Heart left ventricle (tissue), 13 donors: ENCODE data around the gene SPRR2G.

Experiments
- POLR2A ChIP-seq, 2 donors: fragments of 450-650 bp; IDR thresholded peaks; one replicate each; pipeline ENCODE4 v1.6.1; 2017; ENCODE audit warnings: antibody characterized with exemption in 2 of 2, mild to moderate bottlenecking in 2 of 2, moderate library complexity in 2 of 2
- TF ChIP-seq, protein P1 (sequence below), 12 donors: fragments of 200-600 bp; sonication (generic) in 4 of 12; IDR thresholded peaks; one replicate each; pipeline versions ENCODE4 v1.5.0 to v1.8.0; 2018 to 2022; ENCODE audit warnings: antibody characterized with exemption in 12 of 12, mild to moderate bottlenecking in 5 of 12
- donor health status: ischemic (EF 13 %, LVEDD 7.1; RV severe dilation, severe dysfunction).
- donor health status: DM: no; HTN: yes; CAD: no.
- donor health status: DM: no; HTN: no; CAD: no.
- donor health status: ischemic (EF 25% LVEDD 6.9; RV normal size, moderate dysfunction).
- donor health status: ischemic (EF 25% LVEDD 5.7; RV mildly dilated, moderate dysfunction).
- donor health status: ischemic (EF 35%, LVEDD 5.7; RV mildly dilated, moderate dysfunction).
- donor health status: nonischemic (EF 11% LVEDD 7.7; RV severe dilation, severe dysfunction).
- donor health status: DM: yes; HTN: yes; CAD: no.
- donor health status: PGD.
- donor health status: ischemic (EF 29% LVEDD 5.4; RV normal size, mild dysfunction).
- donor health status: nonischemic (EF 23%, LVEDD 6.1; RV moderate dilation, normal function).

DNA sequence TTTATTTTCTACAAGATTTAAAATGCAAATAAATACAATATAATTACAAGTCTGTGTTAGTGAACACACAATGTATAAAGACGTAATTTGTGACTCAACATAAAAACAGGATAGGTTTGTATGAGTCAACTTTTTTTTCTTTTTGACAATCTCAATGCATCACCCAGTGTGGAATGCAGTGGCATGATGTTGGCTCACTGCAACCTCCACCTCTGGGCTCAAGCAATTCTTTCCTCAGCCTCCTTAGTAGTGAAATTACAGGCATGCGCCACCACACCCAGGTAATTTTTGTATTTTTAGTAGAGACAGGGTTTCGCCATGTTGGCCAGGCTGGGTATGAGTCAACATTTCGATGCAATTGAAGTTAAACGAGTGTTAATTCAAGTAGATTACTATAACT, 50.4 kb downstream of the SPRR2G start:
- no peak for TF ChIP-seq POLR2A (IDR thresholded peaks at IDR 0.05)
- TF ChIP-seq, protein P1, sequence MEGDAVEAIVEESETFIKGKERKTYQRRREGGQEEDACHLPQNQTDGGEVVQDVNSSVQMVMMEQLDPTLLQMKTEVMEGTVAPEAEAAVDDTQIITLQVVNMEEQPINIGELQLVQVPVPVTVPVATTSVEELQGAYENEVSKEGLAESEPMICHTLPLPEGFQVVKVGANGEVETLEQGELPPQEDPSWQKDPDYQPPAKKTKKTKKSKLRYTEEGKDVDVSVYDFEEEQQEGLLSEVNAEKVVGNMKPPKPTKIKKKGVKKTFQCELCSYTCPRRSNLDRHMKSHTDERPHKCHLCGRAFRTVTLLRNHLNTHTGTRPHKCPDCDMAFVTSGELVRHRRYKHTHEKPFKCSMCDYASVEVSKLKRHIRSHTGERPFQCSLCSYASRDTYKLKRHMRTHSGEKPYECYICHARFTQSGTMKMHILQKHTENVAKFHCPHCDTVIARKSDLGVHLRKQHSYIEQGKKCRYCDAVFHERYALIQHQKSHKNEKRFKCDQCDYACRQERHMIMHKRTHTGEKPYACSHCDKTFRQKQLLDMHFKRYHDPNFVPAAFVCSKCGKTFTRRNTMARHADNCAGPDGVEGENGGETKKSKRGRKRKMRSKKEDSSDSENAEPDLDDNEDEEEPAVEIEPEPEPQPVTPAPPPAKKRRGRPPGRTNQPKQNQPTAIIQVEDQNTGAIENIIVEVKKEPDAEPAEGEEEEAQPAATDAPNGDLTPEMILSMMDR (IDR thresholded peaks at IDR 0.05) = no peak
